A673 (cell line): ENCODE measurements around the gene ETV1. TPM values are rescaled to one million over a fixed set of nuclear protein-coding genes. Genes with fewer than 3 reads are reported as not detected.

Source experiments
- BruUV-seq: library from RNA; stranded (reverse); fragments of 400-500 nt; replicated peaks from 2 replicates; lab custom pipeline; 2021; lab: Mats Ljungman, UMichigan
- CTCF ChIA-PET: fragments of 300-600 bp; sonication (Branson Sonifier 250); formaldehyde crosslinking; loops from one replicate; lab custom pipeline; 2022; ENCODE audit warnings: antibody characterized with exemption; lab: Charles Lee
- POLR2A ChIA-PET: fragments of 300-600 bp; sonication (Branson Sonifier 250); formaldehyde crosslinking; loops from one replicate; lab custom pipeline; 2022; ENCODE audit warnings: antibody characterized with exemption; ENCODE audit not compliant: low non-redundant PET; lab: Charles Lee
- DNase-seq: peaks from one replicate; pipeline ENCODE4 v3.0.0-alpha.2; 2015; ENCODE audit warnings: low spot score
- H3K27ac ChIP-seq: fragments of 200-600 bp; sonication (generic); 2 replicates; pipeline ENCODE4 v1.5.1; 2016; ENCODE audit warnings: mixed run types, low read depth, mild to moderate bottlenecking, mixed read lengths, antibody characterized with exemption, low read length; ENCODE audit not compliant: poor library complexity, severe bottlenecking
- H3K27me3 ChIP-seq: fragments of 200-600 bp; sonication (generic); replicated peaks from 2 replicates; pipeline ENCODE4 v1.6.1; 2017; ENCODE audit warnings: mixed run types, low read depth, mild to moderate bottlenecking, mixed read lengths, antibody characterized with exemption, low read length; ENCODE audit not compliant: insufficient read depth, poor library complexity
- H3K36me3 ChIP-seq: fragments of 200-600 bp; sonication (generic); 2 replicates; pipeline ENCODE4 v1.6.1; 2016; ENCODE audit warnings: mixed run types, mild to moderate bottlenecking, mixed read lengths, antibody characterized with exemption, low read length; ENCODE audit not compliant: insufficient read depth, poor library complexity, severe bottlenecking
- H3K4me1 ChIP-seq: fragments of 200-600 bp; sonication (generic); 2 replicates; pipeline ENCODE4 v1.6.1; 2017; ENCODE audit warnings: mixed run types, mild to moderate bottlenecking, mixed read lengths, antibody characterized with exemption, low read length; ENCODE audit not compliant: insufficient read depth, poor library complexity, severe bottlenecking
- H3K4me3 ChIP-seq: fragments of 200-600 bp; sonication (generic); 2 replicates; pipeline ENCODE4 v1.5.1; 2016; ENCODE audit warnings: low read depth, mixed run types, mild to moderate bottlenecking, mixed read lengths, low read length; ENCODE audit not compliant: poor library complexity, severe bottlenecking
- H3K9me3 ChIP-seq: fragments of 200-600 bp; sonication (generic); 2 replicates; pipeline ENCODE4 v1.6.1; 2016; ENCODE audit warnings: mixed run types, low read depth, mild to moderate bottlenecking, mixed read lengths, antibody characterized with exemption, low read length; ENCODE audit not compliant: poor library complexity, severe bottlenecking
- EZH2 ChIP-seq: fragments of 200-600 bp; sonication (generic); IDR thresholded peaks from 2 replicates; pipeline ENCODE4 v1.6.1; 2017; ENCODE audit warnings: borderline replicate concordance, low read depth, mild to moderate bottlenecking, mixed read lengths, antibody characterized with exemption, low read length; ENCODE audit not compliant: poor library complexity, severe bottlenecking
- intact Hi-C: fragments of 100-400 bp; cut with micrococcal nuclease; formaldehyde crosslinking; loops from one replicate; pipeline ENCODE4 v1.10.0; 2022; ENCODE audit not compliant: unreplicated experiment
- total RNA-seq: library from RNA; stranded (reverse); gene quantifications from 2 replicates; pipeline ENCODE4 v1.2.3, GENCODE V29; 2021
- TF ChIP-seq, protein P1 (sequence below): fragments of 300-800, 200-600 bp; sonication (generic); conservative IDR thresholded peaks from 2 replicates; pipeline ENCODE4 v1.5.1; 2017; ENCODE audit warnings: low read depth, mild to moderate bottlenecking, antibody characterized with exemption, low read length, moderate library complexity, mixed read lengths

Gene ETV1
- total RNA-seq, 1 experiment from 2014 or later, result 84.1 TPM

DNA sequence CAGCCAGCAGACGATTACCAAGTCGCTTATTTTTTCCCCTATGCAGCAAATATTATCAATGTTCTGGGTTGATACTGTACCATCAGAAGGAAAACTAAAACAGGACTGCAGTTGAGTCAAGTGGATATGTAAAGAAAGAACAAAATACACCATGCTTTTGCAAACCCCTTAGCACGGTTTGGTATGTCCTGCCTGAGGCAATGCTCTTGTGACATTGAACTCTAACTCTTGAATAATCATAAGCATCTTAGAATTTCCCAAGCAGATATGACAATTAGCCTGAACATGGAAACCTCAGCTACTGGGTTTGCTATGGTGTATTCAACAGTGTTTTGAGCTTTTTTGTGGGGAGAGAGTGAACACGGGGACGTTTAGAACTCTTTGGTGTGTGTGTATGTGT lies 107.4 kb downstream of the ETV1 start:
- BruUV-seq, result no TSS peak
- no peaks in the 10 kb centered on the region for H3K4me1 ChIP-seq

GRCh38 chr7:13880789-13881188 lies 108.7 kb downstream of the ETV1 start:
- CTCF ChIA-PET, result no interaction called here

More for the DNA sequence above, 107.4 kb downstream of the ETV1 start:
- no peaks in the 10 kb centered on the region for H3K9me3 ChIP-seq
- POLR2A ChIA-PET, result no interaction called here
- no peaks in the 10 kb centered on the region for H3K27me3 ChIP-seq
- TF ChIP-seq, protein P1, sequence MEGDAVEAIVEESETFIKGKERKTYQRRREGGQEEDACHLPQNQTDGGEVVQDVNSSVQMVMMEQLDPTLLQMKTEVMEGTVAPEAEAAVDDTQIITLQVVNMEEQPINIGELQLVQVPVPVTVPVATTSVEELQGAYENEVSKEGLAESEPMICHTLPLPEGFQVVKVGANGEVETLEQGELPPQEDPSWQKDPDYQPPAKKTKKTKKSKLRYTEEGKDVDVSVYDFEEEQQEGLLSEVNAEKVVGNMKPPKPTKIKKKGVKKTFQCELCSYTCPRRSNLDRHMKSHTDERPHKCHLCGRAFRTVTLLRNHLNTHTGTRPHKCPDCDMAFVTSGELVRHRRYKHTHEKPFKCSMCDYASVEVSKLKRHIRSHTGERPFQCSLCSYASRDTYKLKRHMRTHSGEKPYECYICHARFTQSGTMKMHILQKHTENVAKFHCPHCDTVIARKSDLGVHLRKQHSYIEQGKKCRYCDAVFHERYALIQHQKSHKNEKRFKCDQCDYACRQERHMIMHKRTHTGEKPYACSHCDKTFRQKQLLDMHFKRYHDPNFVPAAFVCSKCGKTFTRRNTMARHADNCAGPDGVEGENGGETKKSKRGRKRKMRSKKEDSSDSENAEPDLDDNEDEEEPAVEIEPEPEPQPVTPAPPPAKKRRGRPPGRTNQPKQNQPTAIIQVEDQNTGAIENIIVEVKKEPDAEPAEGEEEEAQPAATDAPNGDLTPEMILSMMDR, result no peak
- no peak for TF ChIP-seq EZH2
- CTCF ChIA-PET, result no interaction called here
- no peak overlapping the region for H3K27ac ChIP-seq
- no peak for DNase-seq
- H3K4me3 ChIP-seq, result no peak overlapping the region
- intact Hi-C loops, result no loop called here
- no peaks in the 10 kb centered on the region for H3K36me3 ChIP-seq

GRCh38 chr7:13879994-13880686 lies 109.3 kb downstream of the ETV1 start:
- Histone ChIP-seq H3K4me3 (no peak overlapping the region), H3K4me1 (no peaks in the 10 kb centered on the region), H3K27me3 (no peaks in the 10 kb centered on the region), H3K27ac (no peak overlapping the region), H3K9me3 (no peaks in the 10 kb centered on the region), H3K36me3 (no peaks in the 10 kb centered on the region)
- BruUV-seq, result no TSS peak
- ChIA-PET POLR2A (no interaction called here), CTCF (no interaction called here)
- DNase-seq, result no peak
- no peak for TF ChIP-seq EZH2
- TF ChIP-seq, protein P1, result no peak
- intact Hi-C loops, result no loop called here

More at GRCh38 chr7:13880789-13881188, 108.7 kb downstream of the ETV1 start:
- no peak for TF ChIP-seq EZH2
- TF ChIP-seq, protein P1, result no peak
- no peaks in the 10 kb centered on the region for H3K9me3 ChIP-seq
- no peaks in the 10 kb centered on the region for H3K36me3 ChIP-seq
- H3K4me3 ChIP-seq, result no peak overlapping the region
- H3K27me3 ChIP-seq, result no peaks in the 10 kb centered on the region
- H3K4me1 ChIP-seq, result no peaks in the 10 kb centered on the region
- intact Hi-C loops, result no loop called here
- DNase-seq, result no peak
- BruUV-seq, result no TSS peak
- POLR2A ChIA-PET, result no interaction called here
- H3K27ac ChIP-seq, result no peak overlapping the region
